T47D (cell line): Measurements from ENCODE around the gene TBCD.
A peak's percentile ranks its signal among the peaks of the same experiment; 100 is the strongest.
"Not testable (repeated sequence)": the region's sequence is repeated elsewhere in the genome, so short reads cannot be mapped to it uniquely, and the experiment has no call there.

Experiments used
- DNase-seq, 2 experiments: peaks; one replicate each; pipeline versions ENCODE4 v3.0.0 to v3.0.0-alpha.2; 2011 to 2012; ENCODE audit warnings: low read depth in 1 of 2, low spot score in 1 of 2
- JUND ChIP-seq: IDR thresholded peaks from 2 replicates; pipeline ENCODE4 v1.6.1; 2012; ENCODE audit warnings: low read depth
- in situ Hi-C: cut with HindIII; loops from 2 replicates; pipeline ENCODE4 v1.10.0; 2016; ENCODE audit warnings: low sequenced_read_pairs, low pct_unique_long_range_greater_than_20kb

Gene TBCD

GRCh38 chr17:82972836-82973372 is 221.0 kb downstream of the TBCD start:
- in situ Hi-C loops, result no loop called here
- peak in 1 of 2 experiments; percentile 1 for DNase-seq

GRCh38 chr17:82973456-82974135 is 221.7 kb downstream of the TBCD start:
- peak in 1 of 2 experiments; percentile 0 for DNase-seq
- in situ Hi-C loops, result no loop called here
- no peak for TF ChIP-seq JUND

More at GRCh38 chr17:82972836-82973372, 221.0 kb downstream of the TBCD start:
- no peak for TF ChIP-seq JUND

GRCh38 chr17:82974136-82974952 is 222.5 kb downstream of the TBCD start:
- peak in 1 of 2 experiments; percentile 1 for DNase-seq
- TF ChIP-seq JUND, result no peak
- in situ Hi-C loops, result no loop called here

- in situ Hi-C loops, result no loop called here
- no peak for DNase-seq
- TF ChIP-seq JUND, result no peak
Measured at GRCh38 chr17:82976982-82977488, 225.2 kb downstream of the TBCD start.

- no peak for DNase-seq
- TF ChIP-seq JUND, result no peak
- in situ Hi-C loops, result no loop called here
Measured at GRCh38 chr17:82977606-82978005, 225.7 kb downstream of the TBCD start.

- in situ Hi-C loops, result no loop called here
- TF ChIP-seq JUND, result no peak
- DNase-seq, result no peak
Measured at GRCh38 chr17:82978765-82979349, 227.0 kb downstream of the TBCD start.

GRCh38 chr17:82979718-82980117 is 227.9 kb downstream of the TBCD start:
- in situ Hi-C loops, result no loop called here
- TF ChIP-seq JUND, result no peak
- peak in 1 of 2 experiments; percentile 13 for DNase-seq

GRCh38 chr17:82980632-82981031 is 228.8 kb downstream of the TBCD start:
- in situ Hi-C loops, result no loop called here
- no peak for TF ChIP-seq JUND
- peak in 1 of 2 experiments; percentile 2 for DNase-seq

GRCh38 chr17:82981141-82981730 is 229.4 kb downstream of the TBCD start:
- peak in 1 of 2 experiments; percentile 2 for DNase-seq
- in situ Hi-C loops, result no loop called here
- TF ChIP-seq JUND, result no peak

- in situ Hi-C loops, result no loop called here
- TF ChIP-seq JUND, result no peak
- no peak for DNase-seq
Measured at GRCh38 chr17:82983510-82984248, 231.8 kb downstream of the TBCD start.

- DNase-seq, in situ Hi-C loops: not testable (repeated sequence)
Measured at GRCh38 chr17:82984249-82984617, 232.4 kb downstream of the TBCD start.

GRCh38 chr17:82984751-82985427 is 233.0 kb downstream of the TBCD start:
- in situ Hi-C loops, result no loop called here
- DNase-seq, result no peak

More at GRCh38 chr17:82984751-82985427, 233.0 kb downstream of the TBCD start:
- TF ChIP-seq JUND, result no peak
